SHP77 (cell line): ENCODE results near the gene B3GALT5.
"Not testable (repeated sequence)": the region's sequence is repeated elsewhere in the genome, so short reads cannot be mapped to it uniquely, and the experiment has no call there.

ENCODE experiments used
- DNase-seq, 2 experiments: peaks; one replicate each; lab custom pipeline; 2025; lab: John Stamatoyannopoulos, UW

B3GALT5 gene

GRCh38 chr21:39612233-39613040 is at the start of gene B3GALT5:
Gene B3GALT5, plus strand, starts transcription at chr21:39612940. Its CDS starts 47,620 bp downstream, at chr21:39660560.
- no peak for DNase-seq

GRCh38 chr21:39564200-39564599 is 48.5 kb upstream of the B3GALT5 start:
- DNase-seq, result no peak

GRCh38 chr21:39567180-39567972 is 45.4 kb upstream of the B3GALT5 start:
- DNase-seq, result no peak

- DNase-seq, result peak in 1 of 2 experiments; percentile 30
Measured at GRCh38 chr21:39568361-39568760, 44.4 kb upstream of the B3GALT5 start.

- DNase-seq, result no peak
Measured at GRCh38 chr21:39575775-39576174, 37.0 kb upstream of the B3GALT5 start.

GRCh38 chr21:39576518-39577128 is 36.1 kb upstream of the B3GALT5 start:
- DNase-seq, result no peak

- no peak for DNase-seq
Measured at GRCh38 chr21:39579734-39580332, 32.9 kb upstream of the B3GALT5 start.

GRCh38 chr21:39580744-39581143 is 32.0 kb upstream of the B3GALT5 start:
- DNase-seq, result no peak

GRCh38 chr21:39581414-39581813 is 31.3 kb upstream of the B3GALT5 start:
- no peak for DNase-seq

- no peak for DNase-seq
Measured at GRCh38 chr21:39582749-39583148, 30.0 kb upstream of the B3GALT5 start.

GRCh38 chr21:39583586-39583985 is 29.2 kb upstream of the B3GALT5 start:
- not testable (repeated sequence) for DNase-seq

GRCh38 chr21:39587376-39587775 is 25.4 kb upstream of the B3GALT5 start:
- no peak for DNase-seq

- DNase-seq, result no peak
Measured at GRCh38 chr21:39588884-39589283, 23.9 kb upstream of the B3GALT5 start.

- DNase-seq, result no peak
Measured at GRCh38 chr21:39593522-39593921, 19.2 kb upstream of the B3GALT5 start.

GRCh38 chr21:39595465-39595864 is 17.3 kb upstream of the B3GALT5 start:
- no peak for DNase-seq

- DNase-seq, result no peak
Measured at GRCh38 chr21:39597595-39597994, 15.1 kb upstream of the B3GALT5 start.

- DNase-seq, result no peak
Measured at GRCh38 chr21:39599191-39599970, 13.4 kb upstream of the B3GALT5 start.

- DNase-seq, result no peak
Measured at GRCh38 chr21:39601187-39601928, 11.4 kb upstream of the B3GALT5 start.

GRCh38 chr21:39602076-39602689 is 10.6 kb upstream of the B3GALT5 start:
- DNase-seq, result no peak

- no peak for DNase-seq
Measured at GRCh38 chr21:39602793-39603192, 9.9 kb upstream of the B3GALT5 start.
